Body of pancreas (tissue), 4 donors: Measurements from ENCODE around the gene NCAM1. TPM values are rescaled to one million over a fixed set of nuclear protein-coding genes. Genes with fewer than 3 reads are reported as not detected.

Experiments
- ATAC-seq: fragments of 150-250 bp; one replicate; pipeline ENCODE4 v1.9.1; 2016
- DNase-seq, 4 donors: peaks; one replicate each; pipeline ENCODE4 v3.0.0-alpha.2; 2019
- H3K27ac ChIP-seq, 4 donors: fragments of 200-600 bp; sonication (generic); 1 replicate in 3 of 4; 2 replicates in 1 of 4; pipeline versions ENCODE4 v1.5.1 to v1.6.1; 2016 to 2019; ENCODE audit warnings: mild to moderate bottlenecking in 1 of 4, mixed read lengths in 1 of 4, moderate library complexity in 1 of 4
- H3K27me3 ChIP-seq, 2 donors: fragments of 200-600 bp; sonication (generic); one replicate each; pipeline ENCODE4 v1.6.0; 2016; ENCODE audit warnings: mild to moderate bottlenecking in 1 of 2
- H3K36me3 ChIP-seq, 2 donors: fragments of 200-600 bp; sonication (generic); replicated peaks in 1 of 2; 2 replicates each; pipeline ENCODE4 v1.5.1; 2016; ENCODE audit warnings: low read depth in 2 of 2; ENCODE audit not compliant: insufficient read depth in 1 of 2
- H3K4me1 ChIP-seq: fragments of 200-600 bp; sonication (generic); one replicate; pipeline ENCODE4 v1.6.0; 2016
- H3K4me3 ChIP-seq, 2 donors: fragments of 200-600 bp; sonication (generic); 1 replicate in 1 of 2; 2 replicates in 1 of 2; pipeline ENCODE4 v1.5.1; 2016 to 2019
- H3K9me3 ChIP-seq, 3 donors: fragments of 200-600 bp; sonication (generic); 1 replicate in 2 of 3; 2 replicates in 1 of 3; pipeline ENCODE4 v1.5.1; 2016
- CTCF ChIP-seq, 7 experiments: fragments of 450-650 bp in 4 of 7; fragments of 200-600 bp in 3 of 7; sonication (generic) in 3 of 7; IDR thresholded peaks; one replicate each; pipeline ENCODE4 v1.5.1; 2016 to 2019; ENCODE audit warnings: antibody characterized with exemption in 7 of 7
- POLR2A ChIP-seq, 3 donors: fragments of 450-650 bp; IDR thresholded peaks; one replicate each; pipeline ENCODE4 v1.6.1; 2016; ENCODE audit warnings: antibody characterized with exemption in 3 of 3, mild to moderate bottlenecking in 2 of 3
- WGBS, 2 donors: methylation state at CpG; one replicate each; pipeline ENCODE4 v1.1.5; 2017; 5-methylcytosine and 5-hydroxymethylcytosine counted together
- intact Hi-C: fragments of 100-400 bp; cut with DNase I; formaldehyde crosslinking; loops from one replicate; pipeline ENCODE4 v1.15.1; 2023
- total RNA-seq, 2 donors: library from RNA; depleted of rRNA; stranded (reverse); fragments of >200 nt; gene quantifications; one replicate each; pipeline ENCODE4 v1.1.0, GENCODE V29; 2016

Gene NCAM1
- total RNA-seq, 2 donors from 2014 or later, result 10.1 to 26.0 TPM

GRCh38 chr11:113142508-113142907 lies 181.3 kb downstream of the NCAM1 start:
- intact Hi-C loops, result no loop called here
- no peak for TF ChIP-seq CTCF (IDR thresholded peaks at IDR 0.05)
- no peak for TF ChIP-seq POLR2A (IDR thresholded peaks at IDR 0.05)
- Histone ChIP-seq H3K27ac (no peak overlapping the region), H3K4me1 (no peaks in the 10 kb centered on the region), H3K36me3 (no peaks in the 10 kb centered on the region), H3K4me3 (no peak overlapping the region), H3K27me3 (no peaks in the 10 kb centered on the region), H3K9me3 (no peaks in the 10 kb centered on the region)
- WGBS, 2 donors, result 59 to 63% methylated on average over 6 of the region's 6 CpGs
- ATAC-seq, result no peak
- no peak for DNase-seq

DNA sequence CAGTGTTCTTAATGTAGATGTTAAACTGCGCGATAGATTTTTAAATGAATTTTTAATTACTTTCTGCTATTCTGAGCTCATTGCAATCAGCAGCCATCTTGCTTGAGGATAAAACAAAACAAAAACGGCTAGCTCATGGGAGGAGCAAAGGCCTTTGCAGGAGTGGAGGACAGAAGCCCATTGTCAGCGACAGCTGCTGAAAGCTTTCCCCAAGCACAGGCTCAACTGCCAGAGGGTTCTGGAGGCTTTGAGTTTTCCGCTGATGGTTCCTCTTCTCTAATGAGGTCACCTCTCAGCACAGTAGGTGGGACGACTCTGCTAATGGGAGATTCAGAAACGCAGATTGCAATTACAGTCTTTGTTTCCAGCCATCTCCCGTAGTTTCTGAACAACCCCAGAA lies 186.0 kb downstream of the NCAM1 start:
- intact Hi-C loops, result no loop called here
- WGBS, 2 donors, result 65 to 73% methylated on average over 8 of the region's 8 CpGs
- H3K27ac ChIP-seq, result no peak overlapping the region
- no peaks in the 10 kb centered on the region for H3K27me3 ChIP-seq
- no peak overlapping the region for H3K4me3 ChIP-seq
- H3K36me3 ChIP-seq, result no peaks in the 10 kb centered on the region
- no peaks in the 10 kb centered on the region for H3K4me1 ChIP-seq
- DNase-seq (no peak), ATAC-seq (no peak)
- H3K9me3 ChIP-seq, result no peaks in the 10 kb centered on the region
- TF ChIP-seq CTCF (IDR thresholded peaks at IDR 0.05) (no peak), POLR2A (IDR thresholded peaks at IDR 0.05) (no peak)

DNA sequence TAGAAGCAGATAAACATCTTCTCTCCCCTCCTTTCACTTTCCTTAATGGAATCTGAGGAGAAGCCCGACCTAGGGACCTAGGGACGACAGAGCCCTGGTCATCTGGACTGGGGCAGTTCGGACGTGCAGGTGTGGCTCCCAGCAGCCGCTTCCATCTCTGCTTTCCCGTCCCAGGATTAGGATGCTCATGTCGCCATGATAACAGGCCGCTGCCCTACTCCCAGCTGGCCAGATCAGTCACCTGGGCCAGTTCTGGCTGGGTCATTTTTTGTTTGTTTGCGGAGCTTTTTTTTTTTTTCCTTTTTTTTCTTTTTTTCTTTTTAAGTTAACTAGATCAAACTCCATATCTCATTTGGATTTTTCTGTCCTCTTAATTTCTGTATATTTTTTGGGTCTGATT lies 186.9 kb downstream of the NCAM1 start:
- no peak overlapping the region for H3K4me3 ChIP-seq
- WGBS, 2 donors, result 75 to 80% methylated on average over 9 of the region's 9 CpGs
- H3K36me3 ChIP-seq, result no peaks in the 10 kb centered on the region
- H3K9me3 ChIP-seq, result no peaks in the 10 kb centered on the region
- TF ChIP-seq CTCF (IDR thresholded peaks at IDR 0.05) (no peak), POLR2A (IDR thresholded peaks at IDR 0.05) (no peak)
- ATAC-seq, result no peak
- intact Hi-C loops, result no loop called here
- H3K27ac ChIP-seq, result no peak overlapping the region
- no peak for DNase-seq
- H3K27me3 ChIP-seq, result no peaks in the 10 kb centered on the region
- H3K4me1 ChIP-seq, result no peaks in the 10 kb centered on the region

DNA sequence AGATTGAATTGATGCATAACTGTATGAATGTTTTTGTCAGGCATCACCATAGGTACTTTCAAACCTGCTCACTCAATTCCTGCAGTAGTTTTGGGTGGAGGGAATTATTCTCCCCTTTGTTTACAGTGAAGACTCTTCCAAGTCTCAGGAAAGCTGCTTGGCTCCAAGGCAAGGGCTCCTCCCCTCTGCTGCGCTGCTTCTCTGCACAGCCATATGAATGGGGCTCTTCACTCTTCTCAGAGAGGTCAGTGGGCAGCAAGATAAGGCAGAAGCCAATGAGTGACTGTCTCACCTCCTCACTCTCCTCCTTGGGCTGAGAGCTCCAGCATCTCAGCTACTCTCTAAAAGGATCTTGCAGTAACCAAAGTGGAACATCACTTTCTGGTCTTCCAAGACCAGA lies 187.4 kb downstream of the NCAM1 start:
- no peaks in the 10 kb centered on the region for H3K9me3 ChIP-seq
- H3K27ac ChIP-seq, result no peak overlapping the region
- no peak overlapping the region for H3K4me3 ChIP-seq
- DNase-seq, result no peak
- no peaks in the 10 kb centered on the region for H3K36me3 ChIP-seq
- WGBS, 2 donors, result 60% methylated on average over 1 of the region's 1 CpG; no CpG with 5 or more reads in 1 of the 2 donors
- H3K4me1 ChIP-seq, result no peaks in the 10 kb centered on the region
- TF ChIP-seq POLR2A (IDR thresholded peaks at IDR 0.05) (no peak), CTCF (IDR thresholded peaks at IDR 0.05) (no peak)
- no peaks in the 10 kb centered on the region for H3K27me3 ChIP-seq
- intact Hi-C loops, result no loop called here
- no peak for ATAC-seq

GRCh38 chr11:113151521-113151920 lies 190.3 kb downstream of the NCAM1 start:
- Histone ChIP-seq H3K36me3 (no peaks in the 10 kb centered on the region), H3K27me3 (no peaks in the 10 kb centered on the region), H3K4me1 (no peaks in the 10 kb centered on the region), H3K4me3 (no peak overlapping the region), H3K27ac (no peak overlapping the region), H3K9me3 (no peaks in the 10 kb centered on the region)
- no peak for ATAC-seq
- no peak for DNase-seq
- WGBS, 2 donors, result 74 to 78% methylated on average over 4 of the region's 4 CpGs
- TF ChIP-seq CTCF (IDR thresholded peaks at IDR 0.05) (no peak), POLR2A (IDR thresholded peaks at IDR 0.05) (no peak)
- intact Hi-C loops, result no loop called here
